ENCODE data around the gene DAG1. TPM values are rescaled to one million over a fixed set of nuclear protein-coding genes. Genes with fewer than 3 reads are reported as not detected.

Gene DAG1
- total RNA-seq, 1 experiment from 2014 or later: 93.0 TPM

DNA sequence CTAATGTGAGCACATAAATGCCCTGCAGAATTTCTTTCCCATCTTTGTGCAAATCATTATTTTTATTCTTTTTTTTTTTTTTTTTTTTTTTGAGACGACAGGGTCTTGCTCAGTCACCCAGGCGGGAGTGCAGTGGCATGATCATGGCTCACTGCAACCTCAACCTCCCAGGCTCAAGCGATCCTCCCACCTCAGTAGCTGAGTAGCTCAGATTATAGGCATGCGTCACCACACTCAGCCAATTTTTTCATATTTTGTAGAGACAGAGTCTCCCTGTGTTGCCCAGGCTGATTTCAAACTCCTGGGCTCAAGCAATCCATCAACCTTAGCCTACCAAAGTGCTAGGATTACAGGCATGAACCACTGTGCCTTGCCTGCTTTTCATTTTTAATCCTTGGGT, 22.9 kb downstream of the DAG1 start:
- Histone ChIP-seq H2BK120ac (ENCODE audit: low read depth, low read length, poor library complexity, severe bottlenecking) (no peak overlapping the region), H3K79me1 (ENCODE audit: insufficient read depth, low read depth, low read length, poor library complexity, severe bottlenecking) (peaks cover 13% of the 10 kb centered on the region), H3K79me2 (ENCODE audit: insufficient read depth, low read length) (no peaks in the 10 kb centered on the region; the same call in 1 of the 2 replicates), H3K27ac (ENCODE audit: insufficient read length, low read depth, low read length) (no peak overlapping the region), H2BK20ac (ENCODE audit: low read depth, low read length, poor library complexity, severe bottlenecking) (no peak overlapping the region), H4K91ac (ENCODE audit: insufficient read length, low read depth, low read length) (no peak overlapping the region), H3K18ac (ENCODE audit: insufficient read length, low read depth, low read length) (no peak overlapping the region), H4K20me1 (ENCODE audit: control insufficient read depth, insufficient read depth, insufficient read length) (no peaks in the 10 kb centered on the region), H3K9ac (ENCODE audit: extremely low read depth, insufficient read length, low read length) (no peak overlapping the region), H2BK5ac (ENCODE audit: insufficient read length, low read length) (no peak overlapping the region), H3K4me2 (ENCODE audit: insufficient read depth, insufficient read length, low read length) (no peak overlapping the region), H3K23ac (ENCODE audit: insufficient read length, low read depth, low read length) (no peak overlapping the region), H3K4ac (ENCODE audit: low read depth, low read length) (no peak overlapping the region), H3K14ac (ENCODE audit: insufficient read depth, low read length) (no peak overlapping the region), H3K27me3 (ENCODE audit: insufficient read depth, low read length) (no peaks in the 10 kb centered on the region), H3K56ac (ENCODE audit: insufficient read length, low read depth, low read length) (no peak overlapping the region), H3K9me3 (ENCODE audit: control insufficient read depth, low read depth, low read length) (no peaks in the 10 kb centered on the region), H2AFZ (ENCODE audit: low read length) (no peak overlapping the region), H3T11ph (ENCODE audit: low read length) (no peak overlapping the region), H4K5ac (ENCODE audit: insufficient read length, low read depth, low read length) (no peak overlapping the region), H3K23me2 (ENCODE audit: insufficient read length, low read depth, low read length, poor library complexity, severe bottlenecking) (no peaks in the 10 kb centered on the region), H3K4me1 (ENCODE audit: insufficient read depth, low read length) (no peaks in the 10 kb centered on the region; the same call in 1 of the 2 replicates), H2BK15ac (ENCODE audit: low read depth, low read length) (no peak overlapping the region), H2BK12ac (ENCODE audit: insufficient read length, low read depth, low read length) (no peak overlapping the region), H2AK5ac (ENCODE audit: insufficient read length, low read length) (no peak overlapping the region), H4K8ac (replicated peaks; ENCODE audit: insufficient read length, low read depth, low read length) (no peak overlapping the region)
- no peaks in the 10 kb centered on the region for H3K9me3 Mint-ChIP-seq
- WGBS (ENCODE audit: extremely low coverage, insufficient read length, low lambda C conversion rate): no CpG with 5 or more reads among the region's 4 CpGs
- peak overlapping the region in 2 of 3 experiments; percentile 56 to 64; a peak in 3 of 7 replicates for H3K27ac Mint-ChIP-seq
- H3K36me3 Mint-ChIP-seq (ENCODE audit: insufficient read depth in 1 of 3, low read depth in 3 of 3): peaks cover 0 to 29% (median 26%) of the 10 kb centered on the region in 3 experiments; a peak in 5 of 7 replicates
- H3K27me3 Mint-ChIP-seq (ENCODE audit: low read depth): no peaks in the 10 kb centered on the region
- H3K4me3 Mint-ChIP-seq: no peak overlapping the region
- DNase-seq: no peak
- TF ChIP-seq, protein P1, sequence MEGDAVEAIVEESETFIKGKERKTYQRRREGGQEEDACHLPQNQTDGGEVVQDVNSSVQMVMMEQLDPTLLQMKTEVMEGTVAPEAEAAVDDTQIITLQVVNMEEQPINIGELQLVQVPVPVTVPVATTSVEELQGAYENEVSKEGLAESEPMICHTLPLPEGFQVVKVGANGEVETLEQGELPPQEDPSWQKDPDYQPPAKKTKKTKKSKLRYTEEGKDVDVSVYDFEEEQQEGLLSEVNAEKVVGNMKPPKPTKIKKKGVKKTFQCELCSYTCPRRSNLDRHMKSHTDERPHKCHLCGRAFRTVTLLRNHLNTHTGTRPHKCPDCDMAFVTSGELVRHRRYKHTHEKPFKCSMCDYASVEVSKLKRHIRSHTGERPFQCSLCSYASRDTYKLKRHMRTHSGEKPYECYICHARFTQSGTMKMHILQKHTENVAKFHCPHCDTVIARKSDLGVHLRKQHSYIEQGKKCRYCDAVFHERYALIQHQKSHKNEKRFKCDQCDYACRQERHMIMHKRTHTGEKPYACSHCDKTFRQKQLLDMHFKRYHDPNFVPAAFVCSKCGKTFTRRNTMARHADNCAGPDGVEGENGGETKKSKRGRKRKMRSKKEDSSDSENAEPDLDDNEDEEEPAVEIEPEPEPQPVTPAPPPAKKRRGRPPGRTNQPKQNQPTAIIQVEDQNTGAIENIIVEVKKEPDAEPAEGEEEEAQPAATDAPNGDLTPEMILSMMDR (conservative IDR thresholded peaks at IDR 0.05): no peak
- H3K4me1 Mint-ChIP-seq: no peaks in the 10 kb centered on the region

All from H9 (cell line).